ENCODE measurements around the gene RSPH10B2. TPM values are rescaled to one million over a fixed set of nuclear protein-coding genes. Genes with fewer than 3 reads are reported as not detected.
A peak's percentile ranks its signal among the peaks of the same experiment; 100 is the strongest.
"Not testable (repeated sequence)": the region's sequence is repeated elsewhere in the genome, so short reads cannot be mapped to it uniquely, and the experiment has no call there.

Gene RSPH10B2
- 0.09 TPM for total RNA-seq

DNA sequence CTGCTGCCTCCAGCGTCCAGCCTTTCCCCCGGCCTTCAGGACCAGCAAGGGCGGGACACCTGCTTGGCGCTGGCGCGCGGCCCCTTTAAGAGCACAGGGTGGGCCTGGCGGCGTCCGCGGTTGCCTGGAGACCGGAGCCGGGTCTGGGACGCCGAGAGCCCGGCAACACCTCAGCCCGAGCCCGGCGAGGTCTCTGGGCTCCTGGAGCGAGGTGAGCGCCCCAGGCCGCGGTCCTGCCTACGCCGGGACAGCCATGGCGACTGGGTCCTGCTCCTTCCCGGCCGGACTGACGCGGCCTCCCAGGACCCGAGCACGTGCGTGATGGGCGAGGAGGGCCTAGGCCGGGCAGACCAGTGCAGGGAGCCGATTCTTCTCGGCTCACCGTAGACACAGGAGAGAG is at the start of gene RSPH10B2:
Gene RSPH10B2, plus strand, starts transcription at position 140 of the 400 bp plus-strand sequence. CDS start 3,575 bp downstream, outside the sequence.
- DNase-seq (ENCODE audit: low spot score) = not testable (repeated sequence)

DNA sequence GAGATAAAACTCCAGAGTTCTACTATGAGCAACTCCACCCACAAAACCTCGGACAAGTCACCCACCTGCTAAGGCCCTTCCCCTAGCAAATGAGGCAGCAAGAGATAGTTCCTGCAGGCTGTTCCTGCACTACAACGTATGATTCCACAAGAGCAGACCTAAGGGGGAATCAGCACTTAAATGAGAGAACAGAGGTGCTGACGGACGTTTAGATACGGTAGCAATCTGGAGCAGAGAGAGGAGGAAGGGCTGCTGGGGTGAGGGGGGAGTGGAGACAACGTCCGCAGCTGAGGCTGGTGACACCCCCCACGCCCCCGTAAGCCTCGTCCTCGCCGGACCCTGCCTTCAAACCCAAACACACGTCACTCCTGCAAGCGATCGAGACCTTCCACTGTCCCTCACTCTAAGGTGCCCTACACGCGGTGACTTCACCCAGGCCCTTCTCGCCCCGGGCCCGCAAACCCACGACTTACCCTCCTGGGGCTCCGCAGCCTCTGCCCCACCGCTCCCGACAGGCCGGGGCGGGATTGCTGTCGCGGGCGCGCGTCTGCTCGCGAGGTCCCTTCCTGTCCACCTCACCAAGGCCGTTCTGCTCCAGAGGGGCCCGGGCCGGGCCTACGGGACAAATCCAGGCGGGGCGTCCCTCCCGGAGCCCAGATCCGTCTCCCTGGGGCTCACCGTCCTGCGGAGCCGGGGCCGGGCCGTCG is 47.8 kb upstream of the RSPH10B2 start:
- DNase-seq (ENCODE audit: low spot score) = no peak

DNA sequence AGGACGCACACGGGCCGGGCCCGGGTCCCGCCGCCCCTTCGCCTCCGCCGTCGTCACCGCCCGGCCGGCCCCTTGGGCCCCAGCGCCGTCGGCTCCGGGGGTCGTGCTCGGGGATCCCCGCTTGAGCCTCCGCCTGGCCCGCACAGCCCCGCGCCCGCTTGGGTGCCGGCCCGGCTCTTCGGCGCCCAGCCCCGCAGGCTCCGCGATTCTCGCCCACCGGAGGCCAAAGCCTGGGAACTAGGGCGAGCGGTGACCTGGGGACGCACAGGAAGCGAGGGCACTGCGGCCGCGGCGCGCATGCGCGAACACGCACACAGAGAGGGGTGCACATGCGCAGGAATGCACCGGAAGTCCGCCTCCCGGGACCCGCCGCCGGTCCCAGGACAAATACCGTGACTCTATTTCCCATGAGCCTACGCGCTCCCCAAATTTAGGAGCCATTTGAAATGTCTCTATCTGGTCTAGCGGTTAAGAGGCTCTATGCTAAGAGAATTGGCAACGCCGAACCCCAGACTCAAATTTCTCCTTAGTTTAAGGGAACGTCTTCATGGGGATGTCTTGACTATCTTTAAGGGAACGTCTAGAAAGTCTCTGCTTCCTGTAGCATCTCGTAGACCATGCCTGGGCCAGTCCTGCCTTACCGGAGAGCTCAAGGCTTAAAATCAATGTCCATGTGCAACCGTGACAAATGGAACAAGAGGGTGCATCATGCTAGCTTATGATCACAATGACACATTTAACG is 47.1 kb upstream of the RSPH10B2 start, which contains the start of gene ZNF12:
Gene ZNF12, minus strand, starts transcription at position 282 of the 742 bp plus-strand sequence. CDS start 1,774 bp downstream, outside the sequence.
- DNase-seq (ENCODE audit: low spot score) = peak; percentile 97

DNA sequence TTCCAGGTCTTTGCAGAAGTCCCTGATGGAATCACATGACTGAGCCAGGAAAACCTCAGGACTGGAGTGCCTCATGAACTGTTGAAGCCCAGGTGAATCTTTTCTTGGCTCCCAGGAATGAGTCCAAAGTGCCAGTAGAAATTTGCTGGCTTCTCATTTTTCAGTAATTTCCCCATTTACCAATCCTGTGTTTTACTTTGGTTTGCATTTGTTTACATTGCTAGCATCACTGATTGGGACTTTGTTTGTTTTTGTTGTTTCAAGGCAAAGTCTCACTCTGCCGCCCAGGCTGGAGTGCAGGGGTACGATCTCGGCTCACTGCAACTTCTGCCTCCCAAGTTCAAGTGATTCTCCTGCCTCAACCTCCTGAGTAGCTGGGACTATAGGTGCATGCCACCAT is 45.6 kb upstream of the RSPH10B2 start:
- DNase-seq (ENCODE audit: low spot score) = no peak

DNA sequence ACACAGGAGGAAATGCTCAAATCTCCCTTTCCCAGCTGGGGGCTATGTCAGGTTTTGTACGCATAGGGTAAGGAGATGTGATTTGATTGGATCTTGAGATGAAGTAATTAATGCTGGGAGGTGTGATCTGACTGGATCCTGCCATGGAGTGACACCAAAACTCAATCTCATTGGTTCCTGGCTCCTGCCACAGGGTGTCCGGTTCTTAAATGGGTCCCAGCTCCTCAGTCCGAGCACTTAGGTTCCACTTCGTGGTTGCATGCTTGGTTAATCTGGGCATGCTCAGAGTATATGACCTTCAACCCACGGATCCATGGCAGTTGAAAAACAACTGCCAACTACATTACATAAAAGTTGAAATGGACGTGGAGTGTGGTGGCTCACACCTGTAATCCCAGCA is 44.1 kb upstream of the RSPH10B2 start:
- DNase-seq (ENCODE audit: low spot score) = no peak

DNA sequence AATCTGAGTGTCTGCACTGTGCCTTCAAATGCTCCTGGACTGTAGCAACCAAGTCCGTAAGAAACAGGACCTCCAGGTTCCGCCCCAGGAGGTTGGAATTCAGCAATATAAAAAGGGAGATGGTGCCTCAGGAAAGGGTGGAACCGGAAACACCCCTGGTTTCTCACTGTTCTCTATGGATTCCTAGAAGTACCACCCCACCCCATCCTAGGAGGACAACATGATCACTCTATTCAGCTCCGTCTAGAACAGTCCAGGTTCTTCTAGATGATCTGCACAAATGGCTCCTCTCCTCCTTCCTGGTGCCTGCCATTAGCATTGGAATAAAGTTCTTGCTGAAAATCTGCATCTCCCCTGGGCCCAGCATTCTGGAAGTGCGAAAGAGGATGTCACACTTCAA is 39.5 kb upstream of the RSPH10B2 start:
- DNase-seq (ENCODE audit: low spot score) = no peak

DNA sequence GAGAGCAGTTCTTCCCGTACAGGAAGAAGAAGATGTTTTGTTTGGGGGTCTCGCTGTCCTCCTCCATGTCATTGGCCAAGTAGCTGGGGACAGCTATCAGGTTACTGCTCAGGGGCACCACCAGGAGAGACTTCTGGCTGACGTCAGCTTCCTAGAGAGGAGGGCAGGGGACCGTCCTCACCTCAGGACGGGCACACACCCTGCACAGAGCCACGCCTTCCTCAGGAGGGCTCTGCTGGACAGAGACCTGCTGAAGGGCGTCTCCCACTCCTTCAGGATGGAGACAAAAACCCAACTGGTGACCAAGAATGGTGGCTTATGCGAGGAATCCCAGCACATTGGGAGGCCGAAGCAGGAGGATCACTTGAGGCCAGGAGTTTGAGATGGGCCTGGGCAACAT is 38.0 kb upstream of the RSPH10B2 start:
- not testable (repeated sequence) for DNase-seq (ENCODE audit: low spot score)

DNA sequence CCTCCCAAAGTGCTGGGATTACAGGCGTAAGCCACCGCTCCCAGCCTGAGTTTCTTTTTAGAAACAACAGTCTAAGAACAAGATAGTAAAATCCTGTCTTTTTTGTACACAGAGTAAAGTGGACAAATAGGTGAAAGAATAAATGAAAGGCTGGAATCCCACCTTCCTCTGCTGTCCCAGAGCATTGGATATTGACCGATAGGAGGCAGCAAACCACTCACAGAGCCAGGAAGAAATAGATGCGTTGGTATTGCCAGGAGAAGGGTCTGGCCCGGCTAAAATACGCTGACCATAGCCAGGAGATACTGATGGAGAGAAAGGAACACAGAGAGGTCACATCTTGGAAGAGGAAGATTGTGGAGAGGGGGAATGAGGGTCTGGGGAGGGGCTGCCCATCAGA is 35.8 kb upstream of the RSPH10B2 start:
- no peak for DNase-seq (ENCODE audit: low spot score)

DNA sequence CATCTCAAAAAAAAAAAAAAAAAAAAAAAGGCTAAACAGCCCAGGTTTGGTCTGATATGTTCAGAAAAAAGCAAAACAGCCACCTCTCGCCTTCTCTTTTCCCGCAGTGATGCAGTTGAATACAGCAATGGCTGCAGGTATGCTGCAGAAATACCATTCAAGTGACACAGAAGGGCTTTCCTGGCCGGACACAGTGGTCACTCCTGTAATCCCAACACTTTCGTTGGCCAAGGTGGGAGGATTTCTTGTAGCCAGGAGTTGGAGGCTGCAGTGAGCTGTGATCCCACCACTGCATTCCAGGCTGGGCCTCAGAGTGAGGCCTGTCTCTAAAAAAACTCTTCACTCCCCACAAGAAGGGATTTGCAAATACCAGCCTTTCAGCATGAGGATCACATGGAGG is 29.6 kb upstream of the RSPH10B2 start:
- not testable (repeated sequence) for DNase-seq (ENCODE audit: low spot score)

DNA sequence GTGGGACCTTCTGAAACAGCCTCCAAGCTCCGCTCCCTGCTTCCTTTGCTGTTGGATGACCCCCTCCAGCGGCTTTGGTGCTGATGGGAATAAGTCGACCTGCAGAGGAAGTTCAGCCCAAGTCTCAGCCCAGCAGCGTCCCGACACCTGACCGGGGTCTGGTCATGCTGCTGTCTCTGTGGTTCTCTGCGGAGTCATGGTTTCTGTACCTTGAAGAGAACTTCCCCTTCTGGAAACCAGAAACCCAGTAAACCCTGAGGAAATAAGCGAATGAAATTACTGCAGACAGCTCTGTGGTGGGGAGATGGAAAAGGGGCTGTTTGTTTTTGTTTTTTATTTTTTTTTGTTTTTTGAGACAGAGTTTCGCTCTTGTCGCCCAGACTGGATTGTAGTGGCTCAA is 28.9 kb upstream of the RSPH10B2 start:
- no peak for DNase-seq (ENCODE audit: low spot score)

DNA sequence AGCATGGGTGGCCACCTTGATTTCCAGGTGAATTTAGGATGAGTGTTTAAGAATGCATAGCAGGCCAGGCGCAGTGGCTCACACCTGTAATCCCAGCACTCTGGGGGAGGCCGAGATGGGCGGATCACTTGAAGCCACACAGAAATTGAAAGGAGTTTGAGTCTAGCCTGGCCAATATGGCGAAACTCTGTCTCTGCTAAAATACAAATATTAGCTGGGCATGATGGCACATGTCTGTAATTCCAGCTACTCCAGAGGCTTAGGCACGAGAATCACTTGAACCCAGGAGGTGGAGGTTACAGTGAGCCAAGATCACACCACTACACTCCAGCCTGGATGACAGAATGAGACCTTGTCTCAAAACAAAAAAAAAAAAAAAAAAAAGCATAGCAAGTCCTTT is 27.6 kb upstream of the RSPH10B2 start:
- not testable (repeated sequence) for DNase-seq (ENCODE audit: low spot score)

DNA sequence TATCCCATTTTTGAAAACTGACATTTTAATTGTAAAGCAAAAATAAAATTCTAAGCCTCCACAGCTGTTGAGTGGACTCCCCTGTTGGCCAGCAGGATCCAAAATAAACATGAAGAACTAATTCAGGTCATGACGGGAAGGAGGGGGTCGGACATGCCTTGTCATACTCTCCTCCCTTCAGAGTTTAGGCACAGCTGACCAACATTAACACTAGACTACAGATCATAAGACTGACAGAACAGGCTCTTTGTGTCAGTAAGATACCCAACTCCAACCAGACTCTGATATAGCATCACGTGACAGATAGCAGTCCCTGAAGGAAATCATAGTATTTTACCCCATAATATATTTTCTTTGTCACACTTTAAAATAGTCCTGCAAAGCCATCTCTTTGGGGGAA is 26.2 kb upstream of the RSPH10B2 start:
- no peak for DNase-seq (ENCODE audit: low spot score)

DNA sequence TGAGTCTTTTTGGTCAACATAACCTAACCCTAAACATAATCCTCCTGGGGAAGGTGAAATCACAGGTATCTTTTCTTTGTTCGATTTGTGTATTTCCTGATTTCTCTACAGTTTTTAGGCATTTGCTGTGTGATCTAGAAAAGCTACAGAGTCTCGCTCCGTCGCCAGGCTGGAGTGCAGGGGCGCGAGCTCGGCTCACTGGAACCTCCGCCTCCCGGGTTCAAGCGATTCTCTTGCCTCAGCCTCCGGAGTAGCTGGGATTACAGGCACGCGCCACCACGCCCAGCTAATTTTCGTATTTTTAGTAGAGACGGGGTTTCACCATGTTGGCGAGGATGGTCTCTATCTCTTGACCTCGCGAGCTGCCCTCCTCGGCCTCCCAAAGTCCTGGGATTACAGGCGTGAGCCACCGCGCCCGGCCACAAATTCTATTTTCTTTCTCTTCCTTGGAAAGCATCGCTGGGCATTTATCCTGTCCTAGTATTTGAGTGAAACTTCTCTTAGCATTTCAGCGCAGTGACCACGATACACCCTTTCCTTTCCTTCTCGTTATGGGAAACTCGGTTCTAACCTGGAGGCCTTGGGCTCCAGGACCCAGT is 24.9 kb upstream of the RSPH10B2 start:
- not testable (repeated sequence) for DNase-seq (ENCODE audit: low spot score)

DNA sequence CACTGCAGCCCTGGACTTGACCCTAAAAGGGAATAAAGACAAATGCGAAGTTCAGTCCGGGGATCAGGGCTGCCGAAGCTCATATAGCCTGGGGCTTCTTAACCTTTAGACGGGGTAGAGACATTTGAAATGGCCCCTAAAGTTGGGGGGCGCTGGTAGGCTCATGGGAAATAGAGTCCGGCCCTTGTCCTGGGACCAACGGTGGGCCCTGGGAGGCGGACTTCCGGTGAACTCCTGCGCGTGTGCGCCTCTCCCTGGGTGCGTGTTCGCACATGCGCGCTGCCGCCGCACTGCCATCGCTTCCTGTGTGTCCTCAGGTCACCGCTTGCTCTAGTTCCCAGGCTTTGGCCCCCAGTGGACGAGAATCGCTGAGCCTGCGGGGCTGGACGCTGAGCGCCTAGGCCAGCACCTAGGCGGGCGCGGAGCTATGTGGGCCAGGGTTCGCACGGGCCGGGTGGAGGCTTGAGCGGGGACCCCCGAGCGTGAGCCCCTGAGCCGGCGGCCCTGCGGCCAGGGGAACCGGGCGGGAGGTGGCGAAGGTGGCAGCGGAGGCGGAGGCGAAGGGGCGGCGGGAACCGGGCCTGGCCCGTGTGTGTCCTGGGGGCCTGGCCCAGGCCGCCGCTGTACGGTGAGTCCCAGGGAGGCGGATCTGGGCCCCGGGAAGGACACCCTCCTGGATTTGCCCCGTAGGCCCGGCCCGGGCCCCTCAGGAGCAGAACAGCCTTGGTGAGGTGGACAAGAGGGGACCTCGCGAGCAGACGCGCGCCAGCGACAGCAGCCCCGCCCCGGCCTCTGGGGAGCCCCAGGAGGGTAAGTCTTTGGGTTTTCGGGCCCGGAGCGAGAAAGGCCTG is 24.2 kb upstream of the RSPH10B2 start:
- DNase-seq (ENCODE audit: low spot score) = peak; percentile 94

DNA sequence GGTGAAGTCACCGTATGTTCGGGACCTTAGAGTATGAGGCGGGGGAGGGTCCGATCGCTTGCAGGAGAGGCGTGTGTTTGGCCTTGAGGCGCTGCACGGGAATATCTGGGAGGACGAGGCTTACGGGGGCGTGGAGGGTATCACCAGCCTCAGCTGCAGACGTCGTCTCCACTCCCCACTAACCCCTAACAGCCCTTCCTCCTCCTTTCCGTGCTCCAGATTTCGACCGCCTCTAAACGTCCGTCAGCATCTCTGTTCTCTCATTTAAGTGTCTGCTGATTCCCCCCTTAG is 23.6 kb upstream of the RSPH10B2 start:
- DNase-seq (ENCODE audit: low spot score) = no peak

DNA sequence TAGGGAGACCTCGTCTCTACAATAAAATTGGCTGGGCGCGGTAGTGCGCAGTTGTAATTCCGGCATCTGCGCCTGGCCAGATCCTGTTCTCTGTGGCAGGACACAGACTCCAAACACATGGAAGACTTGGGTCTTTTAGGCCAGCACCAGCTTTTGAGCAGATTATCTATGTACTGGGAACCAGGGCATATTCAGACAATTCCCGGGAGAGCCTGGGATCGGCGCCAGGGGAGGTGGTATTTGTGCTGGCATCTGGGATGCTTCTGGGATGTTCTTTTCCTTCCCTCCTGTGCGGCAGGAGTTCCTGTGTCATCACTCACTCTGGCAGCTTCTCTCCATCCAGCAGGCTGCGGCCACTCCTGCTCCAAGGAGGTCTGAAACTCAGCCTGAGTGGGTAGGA is 15.5 kb upstream of the RSPH10B2 start:
- DNase-seq (ENCODE audit: low spot score) = not testable (repeated sequence)

DNA sequence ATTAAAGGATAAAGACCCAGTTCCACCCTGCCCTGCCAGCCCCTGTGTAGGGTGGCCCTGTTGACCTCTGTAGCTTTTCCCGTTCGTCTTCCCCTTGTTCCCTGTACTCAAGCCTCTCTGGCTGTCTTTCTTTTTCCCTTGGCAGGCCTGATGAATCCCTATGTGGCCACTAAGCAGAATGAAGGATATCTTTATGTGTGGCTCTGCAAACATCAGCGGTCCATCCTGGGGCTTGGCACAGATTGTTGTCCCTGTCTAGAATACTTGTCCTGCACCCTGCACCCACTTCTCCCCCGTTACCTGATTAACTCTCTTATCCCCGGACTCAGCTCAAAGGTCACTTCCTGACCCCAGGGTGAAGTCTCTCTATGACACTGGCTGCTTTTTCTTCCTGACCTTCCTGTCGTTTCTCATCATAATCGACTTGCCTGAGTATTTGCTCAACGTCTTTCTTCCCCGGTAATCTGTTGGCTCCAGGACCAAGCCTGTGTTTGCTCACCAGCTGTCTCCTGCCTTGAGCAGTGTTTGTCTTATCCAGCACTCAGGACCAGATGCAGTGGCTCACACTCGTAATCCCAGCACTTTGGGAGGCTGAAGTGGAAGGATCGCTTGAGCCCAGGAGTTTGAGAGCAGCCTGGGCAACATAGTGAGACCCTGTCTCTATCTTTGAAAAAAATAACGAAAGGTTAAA is 9.3 kb upstream of the RSPH10B2 start:
- DNase-seq (ENCODE audit: low spot score) = not testable (repeated sequence)

DNA sequence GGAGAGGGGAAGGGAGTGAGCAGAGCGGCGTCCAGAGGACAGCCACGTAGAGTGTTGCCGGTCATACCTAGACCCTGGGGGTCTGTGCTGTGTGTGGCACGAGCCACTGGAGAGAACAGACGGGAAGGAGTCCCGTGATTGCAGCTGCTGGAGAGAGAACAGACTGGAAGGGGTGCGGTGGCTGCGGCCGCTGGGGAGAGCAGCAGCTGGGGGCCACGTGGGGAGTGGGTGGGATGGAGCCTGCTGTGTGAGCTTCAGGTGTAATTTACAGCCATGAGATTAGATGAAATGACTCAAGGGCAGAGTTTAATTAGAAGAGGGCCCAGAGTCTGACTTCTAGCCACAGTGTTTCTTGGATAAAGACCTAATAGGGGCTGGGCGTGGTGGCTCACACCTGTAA is 4.6 kb upstream of the RSPH10B2 start:
- not testable (repeated sequence) for DNase-seq (ENCODE audit: low spot score)

DNA sequence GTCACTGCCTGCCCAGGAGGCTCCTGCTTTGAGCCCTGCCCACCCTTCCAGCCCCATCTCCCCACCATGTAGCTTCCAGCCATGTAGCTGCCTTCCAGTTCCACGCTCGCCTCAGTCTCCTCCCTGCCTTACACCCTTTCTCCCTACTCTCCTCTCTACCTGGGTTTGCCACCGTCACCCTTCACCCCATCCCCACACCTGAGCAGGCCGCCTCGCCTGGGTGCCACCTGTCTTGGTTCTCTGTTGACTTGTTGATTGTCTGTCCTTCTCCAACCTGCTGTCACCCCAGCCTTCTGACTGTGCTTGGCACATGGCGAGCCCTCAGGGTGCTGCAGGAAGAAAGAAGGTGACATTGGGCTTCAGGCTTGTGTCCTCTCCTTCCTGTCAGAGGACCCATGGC is 3.7 kb upstream of the RSPH10B2 start:
- DNase-seq (ENCODE audit: low spot score) = not testable (repeated sequence)

DNA sequence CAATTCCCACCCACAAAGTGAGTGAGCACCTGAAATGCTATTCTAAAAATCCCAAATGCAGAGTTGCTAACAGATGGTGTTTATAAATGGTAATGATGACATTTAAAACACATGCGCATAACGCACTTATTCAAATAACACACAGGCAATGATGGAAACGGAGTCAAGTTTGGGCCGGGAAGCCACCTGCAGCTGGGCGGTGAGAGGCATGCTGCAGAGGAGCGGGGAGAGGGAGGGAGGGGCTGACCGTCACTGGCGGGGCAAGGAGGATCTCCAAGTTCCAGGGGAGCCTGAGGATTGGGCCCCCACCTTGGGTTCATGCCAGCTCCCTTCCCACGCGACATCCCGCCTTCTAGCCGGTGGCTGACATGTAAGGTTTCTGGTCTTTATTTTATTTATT is 7.3 kb downstream of the RSPH10B2 start:
- not testable (repeated sequence) for DNase-seq (ENCODE audit: low spot score)

DNA sequence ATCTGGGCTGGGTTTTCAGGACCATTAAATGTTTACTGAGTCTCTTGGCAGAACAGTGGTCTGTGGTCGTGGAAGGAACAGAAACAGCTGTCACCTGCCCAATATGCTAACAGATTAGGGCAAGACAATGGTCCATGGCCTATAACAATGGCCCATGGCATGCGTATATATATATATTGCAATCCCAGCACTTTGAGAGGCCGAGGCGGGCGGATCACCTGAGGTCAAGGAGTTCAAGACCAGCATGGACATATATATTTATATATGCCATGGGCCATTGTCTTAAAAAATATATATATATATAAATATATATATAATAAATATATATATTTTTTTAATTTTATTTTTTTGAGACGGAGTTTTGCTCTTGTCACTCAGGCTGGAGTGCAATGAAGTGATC is 27.7 kb downstream of the RSPH10B2 start:
- not testable (repeated sequence) for DNase-seq (ENCODE audit: low spot score)

Measured in mucosa of gallbladder (tissue), 1 donor.